ENCODE results near the gene GSC2. TPM values are rescaled to one million over a fixed set of nuclear protein-coding genes. Genes with fewer than 3 reads are reported as not detected.

Gene GSC2
- total RNA-seq (2014; rRNA removed; shearing (Covaris generic); ENCODE audit: low replicate concordance): not detected in 2 replicates

- H3K36me3 ChIP-seq: no peaks in the 10 kb centered on the region
- DNase-seq: no peak
- peak within 1 kb of the TSS; percentile 24; the same call in 1 of the 2 replicates for H3K4me3 ChIP-seq
- peaks cover 39% of the 10 kb centered on the region for H3K27me3 ChIP-seq
- no peaks in the 10 kb centered on the region for H3K9me3 ChIP-seq
These were observed at the start of gene GSC2 for GRCh38 chr22:19149991-19150390. GSC2 (minus strand) TSS chr22:19150292; CDS start chr22:19150283, 9 bp downstream.

- H3K27me3 ChIP-seq: no peaks in the 10 kb centered on the region
- H3K4me3 ChIP-seq: no peak overlapping the region
- H3K9me3 ChIP-seq: no peaks in the 10 kb centered on the region
- no peaks in the 10 kb centered on the region for H3K36me3 ChIP-seq
- no peak for DNase-seq
These were observed 49.4 kb upstream of the GSC2 start for GRCh38 chr22:19199479-19199878.

- Histone ChIP-seq H3K27me3 (no peaks in the 10 kb centered on the region), H3K36me3 (no peaks in the 10 kb centered on the region), H3K4me3 (no peak overlapping the region), H3K9me3 (no peaks in the 10 kb centered on the region)
- DNase-seq: no peak
These were observed 48.1 kb upstream of the GSC2 start for GRCh38 chr22:19197997-19198865.

- H3K36me3 ChIP-seq: no peaks in the 10 kb centered on the region
- DNase-seq: no peak
- H3K9me3 ChIP-seq: no peaks in the 10 kb centered on the region
- H3K27me3 ChIP-seq: no peaks in the 10 kb centered on the region
- no peak overlapping the region for H3K4me3 ChIP-seq
These were observed 46.9 kb upstream of the GSC2 start for GRCh38 chr22:19196841-19197612.

GRCh38 chr22:19195796-19196731, 46.0 kb upstream of the GSC2 start:
- Histone ChIP-seq H3K9me3 (no peaks in the 10 kb centered on the region), H3K36me3 (no peaks in the 10 kb centered on the region), H3K4me3 (no peak overlapping the region), H3K27me3 (no peaks in the 10 kb centered on the region)
- no peak for DNase-seq

GRCh38 chr22:19194766-19195536, 44.9 kb upstream of the GSC2 start:
- no peak for DNase-seq
- Histone ChIP-seq H3K36me3 (no peaks in the 10 kb centered on the region), H3K9me3 (no peaks in the 10 kb centered on the region), H3K4me3 (no peak overlapping the region), H3K27me3 (no peaks in the 10 kb centered on the region)

- no peak for DNase-seq
- Histone ChIP-seq H3K36me3 (no peaks in the 10 kb centered on the region), H3K27me3 (no peaks in the 10 kb centered on the region), H3K9me3 (no peaks in the 10 kb centered on the region), H3K4me3 (no peak overlapping the region)
These were observed 43.8 kb upstream of the GSC2 start for GRCh38 chr22:19193879-19194278.

- H3K27me3 ChIP-seq: no peaks in the 10 kb centered on the region
- H3K4me3 ChIP-seq: no peak overlapping the region
- no peak for DNase-seq
- H3K36me3 ChIP-seq: no peaks in the 10 kb centered on the region
- H3K9me3 ChIP-seq: no peaks in the 10 kb centered on the region
These were observed 37.8 kb upstream of the GSC2 start for GRCh38 chr22:19187716-19188563.

- H3K27me3 ChIP-seq: no peaks in the 10 kb centered on the region
- H3K36me3 ChIP-seq: no peaks in the 10 kb centered on the region
These were observed 34.3 kb upstream of the GSC2 start for GRCh38 chr22:19184276-19184997.

GRCh38 chr22:19183216-19183615, 33.1 kb upstream of the GSC2 start:
- Histone ChIP-seq H3K27me3 (no peaks in the 10 kb centered on the region), H3K36me3 (no peaks in the 10 kb centered on the region), H3K4me3 (no peak overlapping the region), H3K9me3 (no peaks in the 10 kb centered on the region)
- DNase-seq: no peak

More at GRCh38 chr22:19184276-19184997, 34.3 kb upstream of the GSC2 start:
- DNase-seq: no peak
- no peak overlapping the region for H3K4me3 ChIP-seq
- H3K9me3 ChIP-seq: no peaks in the 10 kb centered on the region

GRCh38 chr22:19182472-19183157, 32.5 kb upstream of the GSC2 start:
- no peak for DNase-seq
- H3K36me3 ChIP-seq: no peaks in the 10 kb centered on the region
- no peaks in the 10 kb centered on the region for H3K27me3 ChIP-seq
- H3K9me3 ChIP-seq: no peaks in the 10 kb centered on the region
- H3K4me3 ChIP-seq: no peak overlapping the region

- DNase-seq: no peak
- peaks cover 3% of the 10 kb centered on the region; the same call in 1 of the 2 replicates for H3K36me3 ChIP-seq
- no peaks in the 10 kb centered on the region for H3K9me3 ChIP-seq
- H3K27me3 ChIP-seq: no peaks in the 10 kb centered on the region
- H3K4me3 ChIP-seq: no peak overlapping the region
These were observed 31.8 kb upstream of the GSC2 start for GRCh38 chr22:19181786-19182471.

- Histone ChIP-seq H3K36me3 (peaks cover 10% of the 10 kb centered on the region), H3K27me3 (no peaks in the 10 kb centered on the region), H3K4me3 (no peak overlapping the region), H3K9me3 (no peaks in the 10 kb centered on the region)
- no peak for DNase-seq
These were observed 30.8 kb upstream of the GSC2 start for GRCh38 chr22:19180740-19181410.
